Measurements from ENCODE around the gene OXLD1. TPM values are rescaled to one million over a fixed set of nuclear protein-coding genes. Genes with fewer than 3 reads are reported as not detected.
"Not testable (repeated sequence)": the region's sequence is repeated elsewhere in the genome, so short reads cannot be mapped to it uniquely, and the experiment has no call there.

The OXLD1 gene
- total RNA-seq, 1 donor from 2014 or later: 43.0 TPM

DNA sequence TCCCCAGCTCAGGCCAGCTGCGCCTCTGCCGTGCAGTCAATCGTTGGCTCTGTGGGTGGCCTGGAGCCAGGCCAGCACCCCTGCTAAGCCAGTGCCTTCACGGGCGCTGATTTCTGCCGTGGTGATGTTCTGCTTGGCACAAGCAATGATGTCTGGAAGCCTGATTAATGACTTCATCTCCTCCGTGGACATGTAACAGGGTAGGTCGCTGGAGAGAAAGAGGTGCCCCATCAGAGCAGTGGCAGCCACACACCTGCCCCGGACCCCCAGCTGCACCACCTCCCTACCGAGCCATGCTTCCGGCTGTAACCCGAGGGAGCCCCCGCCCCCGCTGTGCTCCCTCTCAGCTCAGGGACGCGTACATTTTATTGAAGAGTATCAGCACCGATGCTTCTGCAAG, 15.3 kb upstream of the OXLD1 start:
- Histone ChIP-seq H3K27me3 (no peaks in the 10 kb centered on the region), H3K36me3 (peaks cover 0 to 21% of the 10 kb centered on the region in 2 donors), H3K4me3 (no peak overlapping the region), H3K27ac (no peak overlapping the region), H3K9me3 (no peaks in the 10 kb centered on the region), H3K4me1 (peaks cover 41% of the 10 kb centered on the region)
- no peak for DNase-seq (ENCODE audit: extremely low spot score in 2 of 2)
- intact Hi-C loops (cut with DNase I): no loop called here
- TF ChIP-seq POLR2AphosphoS5 (IDR thresholded peaks at IDR 0.05; ENCODE audit: insufficient read depth in 1 of 2, low read depth in 1 of 2): no peak
- TF ChIP-seq, protein P1, sequence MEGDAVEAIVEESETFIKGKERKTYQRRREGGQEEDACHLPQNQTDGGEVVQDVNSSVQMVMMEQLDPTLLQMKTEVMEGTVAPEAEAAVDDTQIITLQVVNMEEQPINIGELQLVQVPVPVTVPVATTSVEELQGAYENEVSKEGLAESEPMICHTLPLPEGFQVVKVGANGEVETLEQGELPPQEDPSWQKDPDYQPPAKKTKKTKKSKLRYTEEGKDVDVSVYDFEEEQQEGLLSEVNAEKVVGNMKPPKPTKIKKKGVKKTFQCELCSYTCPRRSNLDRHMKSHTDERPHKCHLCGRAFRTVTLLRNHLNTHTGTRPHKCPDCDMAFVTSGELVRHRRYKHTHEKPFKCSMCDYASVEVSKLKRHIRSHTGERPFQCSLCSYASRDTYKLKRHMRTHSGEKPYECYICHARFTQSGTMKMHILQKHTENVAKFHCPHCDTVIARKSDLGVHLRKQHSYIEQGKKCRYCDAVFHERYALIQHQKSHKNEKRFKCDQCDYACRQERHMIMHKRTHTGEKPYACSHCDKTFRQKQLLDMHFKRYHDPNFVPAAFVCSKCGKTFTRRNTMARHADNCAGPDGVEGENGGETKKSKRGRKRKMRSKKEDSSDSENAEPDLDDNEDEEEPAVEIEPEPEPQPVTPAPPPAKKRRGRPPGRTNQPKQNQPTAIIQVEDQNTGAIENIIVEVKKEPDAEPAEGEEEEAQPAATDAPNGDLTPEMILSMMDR (IDR thresholded peaks at IDR 0.05): no peak
- no peak for TF ChIP-seq POLR2A (IDR thresholded peaks at IDR 0.05)

DNA sequence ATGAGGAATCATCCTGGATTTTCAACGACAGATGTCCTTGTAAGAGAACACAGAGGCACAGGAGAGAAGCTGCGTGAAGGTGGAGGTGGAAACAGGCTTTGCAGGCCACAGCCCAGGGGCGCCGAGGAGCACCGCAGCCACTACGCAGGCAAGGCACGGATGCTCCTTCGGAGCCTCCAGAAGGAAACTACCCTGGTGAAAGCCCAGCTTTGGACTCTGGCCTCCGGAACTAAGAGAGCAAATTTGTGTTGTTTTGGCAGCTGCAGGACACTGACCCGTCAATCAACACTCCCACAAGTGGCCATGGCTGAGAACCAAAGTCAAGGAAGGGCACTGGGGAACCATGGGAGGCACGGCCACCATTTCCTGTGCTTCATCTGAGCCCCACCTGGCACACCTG, 13.7 kb upstream of the OXLD1 start:
- DNase-seq (ENCODE audit: extremely low spot score in 2 of 2): no peak
- intact Hi-C loops (cut with DNase I): no loop called here
- Histone ChIP-seq H3K36me3 (peaks cover 0 to 7% of the 10 kb centered on the region in 2 donors), H3K4me3 (no peak overlapping the region), H3K27me3 (no peaks in the 10 kb centered on the region), H3K27ac (no peak overlapping the region), H3K4me1 (peaks cover 27% of the 10 kb centered on the region), H3K9me3 (no peaks in the 10 kb centered on the region)
- TF ChIP-seq, protein P1 (IDR thresholded peaks at IDR 0.05): no peak
- no peak for TF ChIP-seq POLR2AphosphoS5 (IDR thresholded peaks at IDR 0.05; ENCODE audit: insufficient read depth in 1 of 2, low read depth in 1 of 2)
- no peak for TF ChIP-seq POLR2A (IDR thresholded peaks at IDR 0.05)

DNA sequence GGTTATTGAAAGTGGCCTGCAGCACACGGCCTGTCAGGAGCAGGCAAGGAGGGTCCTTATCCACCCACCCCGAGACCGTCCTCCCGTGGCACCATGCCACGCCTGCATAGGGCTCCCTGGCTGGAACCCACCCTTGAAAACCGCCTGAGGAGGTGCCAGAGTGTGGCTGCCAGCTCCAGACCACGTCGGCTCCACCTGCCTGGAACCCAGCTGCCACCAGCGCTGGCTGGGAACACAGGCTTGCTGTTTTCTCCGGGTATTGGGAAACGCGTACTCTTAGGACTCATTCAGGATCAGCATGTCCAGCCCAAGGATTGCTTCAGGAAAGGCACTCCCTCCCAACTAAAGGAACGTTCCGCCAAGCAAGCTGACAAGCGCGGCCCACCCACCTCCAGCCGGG, 10.5 kb upstream of the OXLD1 start:
- H3K36me3 ChIP-seq: peaks cover 0 to 21% of the 10 kb centered on the region in 2 donors
- no peak overlapping the region for H3K27ac ChIP-seq
- H3K4me1 ChIP-seq: peaks cover 5% of the 10 kb centered on the region
- H3K4me3 ChIP-seq: no peak overlapping the region
- no peaks in the 10 kb centered on the region for H3K27me3 ChIP-seq
- H3K9me3 ChIP-seq: no peaks in the 10 kb centered on the region
- no peak for DNase-seq (ENCODE audit: extremely low spot score in 2 of 2)
- intact Hi-C loops (cut with DNase I): no loop called here
- TF ChIP-seq, protein P1 (IDR thresholded peaks at IDR 0.05): no peak
- no peak for TF ChIP-seq POLR2AphosphoS5 (IDR thresholded peaks at IDR 0.05; ENCODE audit: insufficient read depth in 1 of 2, low read depth in 1 of 2)
- no peak for TF ChIP-seq POLR2A (IDR thresholded peaks at IDR 0.05)

DNA sequence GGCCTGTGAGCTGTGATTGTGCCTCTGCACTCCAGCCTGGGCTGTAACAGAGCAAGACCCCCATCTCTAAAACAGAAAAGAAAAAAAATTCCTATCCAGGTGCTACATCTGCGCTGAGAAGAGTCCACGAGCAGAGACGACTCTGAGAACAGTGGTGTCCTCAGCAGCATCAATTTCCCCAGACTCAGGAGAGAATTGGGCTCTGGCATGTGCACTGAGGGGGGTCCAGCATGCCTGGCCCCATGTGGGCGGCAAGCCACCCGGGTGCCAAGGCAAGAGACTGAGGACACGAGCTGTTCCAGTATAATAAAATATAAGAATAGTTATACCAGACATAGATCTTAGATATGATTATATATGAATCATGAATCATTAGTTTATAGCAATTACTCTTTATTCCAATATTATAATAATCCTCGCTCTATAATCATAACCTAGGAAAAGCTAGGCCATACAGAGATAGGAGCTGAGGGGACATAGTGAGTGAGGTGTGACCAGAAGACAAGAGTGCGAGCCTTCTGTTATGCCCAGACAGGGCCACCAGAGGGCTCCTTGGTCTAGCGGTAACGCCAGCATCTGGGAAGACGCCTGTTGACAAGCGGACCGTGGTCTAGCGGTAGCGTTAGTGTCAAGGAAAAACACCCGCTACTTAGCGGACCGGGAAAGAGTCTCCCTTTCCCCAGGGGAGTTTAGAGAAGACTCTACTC, 9.3 kb upstream of the OXLD1 start:
- H3K4me3 ChIP-seq; H3K27me3 ChIP-seq; intact Hi-C loops (cut with DNase I); H3K27ac ChIP-seq; DNase-seq (ENCODE audit: extremely low spot score in 2 of 2); H3K4me1 ChIP-seq; H3K9me3 ChIP-seq: not testable (repeated sequence)
- peaks cover 0 to 27% of the 10 kb centered on the region in 2 donors for H3K36me3 ChIP-seq
- TF ChIP-seq, protein P1 (IDR thresholded peaks at IDR 0.05): peak in 2 of 3 experiments; percentile 8 to 45

DNA sequence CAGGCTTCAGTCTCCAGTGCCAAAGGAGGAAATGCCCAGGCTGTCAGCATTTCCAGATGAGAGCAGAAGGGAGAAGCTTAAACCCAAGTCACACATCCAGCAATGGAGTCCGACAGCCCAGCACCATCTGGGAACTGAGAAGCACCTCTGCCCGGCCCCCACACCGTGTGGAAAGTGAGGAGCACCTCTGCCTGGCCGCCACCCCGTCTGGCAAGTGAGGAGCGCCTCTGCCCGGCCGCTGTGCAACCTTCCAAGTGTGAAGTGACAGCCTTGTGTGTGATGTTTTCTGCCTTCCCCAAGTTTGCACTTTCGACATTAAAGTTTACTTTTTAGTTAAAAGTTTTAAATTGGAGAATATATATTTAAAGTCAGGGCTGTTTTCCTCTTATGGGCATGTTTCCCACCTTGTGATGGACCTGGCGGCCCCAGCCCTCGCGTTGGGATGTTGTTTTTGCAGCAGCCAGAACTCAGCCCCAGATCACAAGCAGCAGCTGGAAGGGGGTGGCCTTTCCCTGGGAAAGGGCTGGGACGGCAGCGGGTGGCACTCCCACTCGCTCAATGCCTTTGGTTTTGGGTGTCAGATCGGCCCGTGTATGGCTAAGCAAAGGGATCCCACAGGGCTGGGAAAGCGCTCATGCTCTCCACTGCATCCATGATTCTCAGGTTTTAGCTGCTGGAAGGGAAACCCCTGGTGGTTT, 7.3 kb upstream of the OXLD1 start:
- TF ChIP-seq POLR2A (IDR thresholded peaks at IDR 0.05): no peak
- TF ChIP-seq, protein P1 (IDR thresholded peaks at IDR 0.05): no peak
- no peak for TF ChIP-seq POLR2AphosphoS5 (IDR thresholded peaks at IDR 0.05; ENCODE audit: insufficient read depth in 1 of 2, low read depth in 1 of 2)
- H3K27ac ChIP-seq: no peak overlapping the region
- no peak for DNase-seq (ENCODE audit: extremely low spot score in 2 of 2)
- H3K27me3 ChIP-seq: no peaks in the 10 kb centered on the region
- H3K36me3 ChIP-seq: peaks cover 0 to 44% of the 10 kb centered on the region in 2 donors
- no peak overlapping the region for H3K4me3 ChIP-seq
- H3K9me3 ChIP-seq: no peaks in the 10 kb centered on the region
- intact Hi-C loops (cut with DNase I): no loop called here
- H3K4me1 ChIP-seq: no peaks in the 10 kb centered on the region
